ENCODE data around the gene CFAP54. TPM values are rescaled to one million over a fixed set of nuclear protein-coding genes. Genes with fewer than 3 reads are reported as not detected.

Gene CFAP54
- polyA plus RNA-seq, 2 of the 4 experiments (the other 2 are of a cell fraction), result 0.70 to 1.2 TPM

DNA sequence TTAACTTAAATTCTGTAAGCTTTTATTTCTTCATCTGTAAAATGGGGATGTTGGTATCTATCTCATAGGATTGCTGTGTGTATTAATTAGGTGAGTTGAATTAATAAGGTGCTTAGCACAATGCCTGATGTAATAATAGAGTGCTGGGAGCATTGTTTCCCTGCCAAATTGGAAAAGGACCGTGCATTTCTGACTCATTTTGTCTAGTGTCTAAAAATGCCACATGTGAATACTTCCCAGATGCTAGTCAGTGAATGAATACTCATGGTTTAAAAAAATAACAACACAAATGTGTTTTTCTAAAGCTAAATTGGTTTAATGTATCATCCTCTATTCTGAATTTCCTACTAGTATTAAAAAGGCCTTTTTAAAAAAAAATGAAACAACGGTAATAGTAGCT lies 372.3 kb downstream of the CFAP54 start:
- WGBS (ENCODE audit: missing lambda C conversion rate), result 18% methylated on average over 2 of the region's 2 CpGs
- TF ChIP-seq EHF (CRISPR knock-in tag; IDR thresholded peaks at IDR 0.05), result no peak
- TF ChIP-seq, protein P1, sequence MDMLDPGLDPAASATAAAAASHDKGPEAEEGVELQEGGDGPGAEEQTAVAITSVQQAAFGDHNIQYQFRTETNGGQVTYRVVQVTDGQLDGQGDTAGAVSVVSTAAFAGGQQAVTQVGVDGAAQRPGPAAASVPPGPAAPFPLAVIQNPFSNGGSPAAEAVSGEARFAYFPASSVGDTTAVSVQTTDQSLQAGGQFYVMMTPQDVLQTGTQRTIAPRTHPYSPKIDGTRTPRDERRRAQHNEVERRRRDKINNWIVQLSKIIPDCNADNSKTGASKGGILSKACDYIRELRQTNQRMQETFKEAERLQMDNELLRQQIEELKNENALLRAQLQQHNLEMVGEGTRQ (IDR thresholded peaks at IDR 0.05), result no peak
- TF ChIP-seq ZSCAN20 (CRISPR knock-in tag; IDR thresholded peaks at IDR 0.05), result no peak
- no peak for TF ChIP-seq BHLHE40 (IDR thresholded peaks at IDR 0.05; ENCODE audit: low read depth, low read length)
- no peak for TF ChIP-seq FOSL2 (IDR thresholded peaks at IDR 0.05)
- no peak for TF ChIP-seq FOSL2 (CRISPR knock-in tag; IDR thresholded peaks at IDR 0.05)
- no peak for TF ChIP-seq RNF2 (IDR thresholded peaks at IDR 0.05; ENCODE audit: borderline replicate concordance, low read depth)
- no peak for TF ChIP-seq KDM5A (IDR thresholded peaks at IDR 0.05)
- H3K4me2 ChIP-seq, result no peak overlapping the region
- ChIA-PET CTCF (no interaction called here), POLR2A (no interaction called here)
- peaks cover 3% of the 10 kb centered on the region; the same call in 1 of the 3 replicates for H3K4me1 ChIP-seq
- FAIRE-seq (no peak), ATAC-seq (no peak), DNase-seq (ENCODE audit: low read depth in 1 of 2, low spot score in 1 of 2) (no peak)
- no peaks in the 10 kb centered on the region for H3K9me3 ChIP-seq
- H3K27ac ChIP-seq, result no peak overlapping the region
- H3K4me3 ChIP-seq, result no peak overlapping the region

GRCh38 chr12:96862326-96862725 lies 372.9 kb downstream of the CFAP54 start:
- ChIA-PET POLR2A (no interaction called here), CTCF (no interaction called here)
- WGBS (ENCODE audit: missing lambda C conversion rate), result 33% methylated on average over 1 of the region's 1 CpG
- TF ChIP-seq GATA3 (IDR thresholded peaks at IDR 0.05; ENCODE audit: borderline replicate concordance) (0 out of 2 replicates have a peak, but pooled peaks have one; percentile 34), KDM1A (IDR thresholded peaks at IDR 0.05; ENCODE audit: low read depth) (no peak)
- no peak overlapping the region for H3K27ac ChIP-seq
- no peak overlapping the region for H3K4me2 ChIP-seq
- no peak for ATAC-seq
- H3K4me1 ChIP-seq, result peaks cover 3% of the 10 kb centered on the region; the same call in 1 of the 3 replicates
- no peak for FAIRE-seq
- H3K4me3 ChIP-seq, result no peak overlapping the region
- no peak for DNase-seq (ENCODE audit: low read depth in 1 of 2, low spot score in 1 of 2)
- H3K9me3 ChIP-seq, result no peaks in the 10 kb centered on the region

DNA sequence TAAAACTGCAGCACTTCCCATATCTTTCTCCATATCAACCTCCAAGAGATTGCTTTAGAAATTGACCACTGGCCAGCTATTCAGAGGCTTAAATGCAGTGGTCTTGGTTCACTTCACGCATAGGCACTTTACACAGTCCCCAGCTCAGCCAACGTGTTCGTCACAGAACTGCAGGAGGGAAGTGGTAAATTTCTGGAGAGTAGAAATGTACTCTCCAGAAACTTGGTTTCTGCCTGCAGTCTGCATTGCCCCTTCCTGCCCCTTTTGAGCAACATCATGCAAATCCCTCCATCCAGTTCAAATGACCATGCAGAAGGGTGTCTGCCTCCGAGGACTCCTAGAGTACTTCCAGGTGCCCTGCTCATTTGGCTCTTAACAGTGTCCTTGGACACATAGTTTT lies 375.0 kb downstream of the CFAP54 start:
- Histone ChIP-seq H3K4me3 (no peak overlapping the region), H3K4me1 (peaks cover 3% of the 10 kb centered on the region; the same call in 1 of the 3 replicates), H3K27ac (no peak overlapping the region), H3K9me3 (no peaks in the 10 kb centered on the region), H3K4me2 (no peak overlapping the region)
- no peak for ATAC-seq
- POLR2A ChIA-PET, result no interaction called here
- no peak for DNase-seq (ENCODE audit: low read depth in 1 of 2, low spot score in 1 of 2)
- TF ChIP-seq RAD21 (conservative IDR thresholded peaks at IDR 0.05 in 1 of 2, IDR thresholded peaks at IDR 0.05 in 1 of 2) (no peak), POLR2AphosphoS2 (conservative IDR thresholded peaks at IDR 0.05; ENCODE audit: low read length) (no peak), HOXB13 (CRISPR knock-in tag; IDR thresholded peaks at IDR 0.05; ENCODE audit: low read depth) (no peak), KDM5A (IDR thresholded peaks at IDR 0.05) (no peak), PHF8 (IDR thresholded peaks at IDR 0.05; ENCODE audit: borderline replicate concordance, low read depth) (no peak), ZNF302 (CRISPR knock-in tag; IDR thresholded peaks at IDR 0.05) (no peak), RFX5 (IDR thresholded peaks at IDR 0.05) (no peak), JUNB (IDR thresholded peaks at IDR 0.05) (no peak), MAFK (IDR thresholded peaks at IDR 0.05; ENCODE audit: partially characterized antibody) (no peak), CHD2 (IDR thresholded peaks at IDR 0.05; ENCODE audit: low read length, partially characterized antibody) (no peak), RNF2 (IDR thresholded peaks at IDR 0.05; ENCODE audit: borderline replicate concordance, low read depth) (no peak), POLR2A (IDR thresholded peaks at IDR 0.05; ENCODE audit: low read length) (no peak)
- TF ChIP-seq, protein P2, sequence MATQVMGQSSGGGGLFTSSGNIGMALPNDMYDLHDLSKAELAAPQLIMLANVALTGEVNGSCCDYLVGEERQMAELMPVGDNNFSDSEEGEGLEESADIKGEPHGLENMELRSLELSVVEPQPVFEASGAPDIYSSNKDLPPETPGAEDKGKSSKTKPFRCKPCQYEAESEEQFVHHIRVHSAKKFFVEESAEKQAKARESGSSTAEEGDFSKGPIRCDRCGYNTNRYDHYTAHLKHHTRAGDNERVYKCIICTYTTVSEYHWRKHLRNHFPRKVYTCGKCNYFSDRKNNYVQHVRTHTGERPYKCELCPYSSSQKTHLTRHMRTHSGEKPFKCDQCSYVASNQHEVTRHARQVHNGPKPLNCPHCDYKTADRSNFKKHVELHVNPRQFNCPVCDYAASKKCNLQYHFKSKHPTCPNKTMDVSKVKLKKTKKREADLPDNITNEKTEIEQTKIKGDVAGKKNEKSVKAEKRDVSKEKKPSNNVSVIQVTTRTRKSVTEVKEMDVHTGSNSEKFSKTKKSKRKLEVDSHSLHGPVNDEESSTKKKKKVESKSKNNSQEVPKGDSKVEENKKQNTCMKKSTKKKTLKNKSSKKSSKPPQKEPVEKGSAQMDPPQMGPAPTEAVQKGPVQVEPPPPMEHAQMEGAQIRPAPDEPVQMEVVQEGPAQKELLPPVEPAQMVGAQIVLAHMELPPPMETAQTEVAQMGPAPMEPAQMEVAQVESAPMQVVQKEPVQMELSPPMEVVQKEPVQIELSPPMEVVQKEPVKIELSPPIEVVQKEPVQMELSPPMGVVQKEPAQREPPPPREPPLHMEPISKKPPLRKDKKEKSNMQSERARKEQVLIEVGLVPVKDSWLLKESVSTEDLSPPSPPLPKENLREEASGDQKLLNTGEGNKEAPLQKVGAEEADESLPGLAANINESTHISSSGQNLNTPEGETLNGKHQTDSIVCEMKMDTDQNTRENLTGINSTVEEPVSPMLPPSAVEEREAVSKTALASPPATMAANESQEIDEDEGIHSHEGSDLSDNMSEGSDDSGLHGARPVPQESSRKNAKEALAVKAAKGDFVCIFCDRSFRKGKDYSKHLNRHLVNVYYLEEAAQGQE (IDR thresholded peaks at IDR 0.05), result no peak
- TF ChIP-seq, protein P1 (IDR thresholded peaks at IDR 0.05), result no peak
- WGBS (ENCODE audit: missing lambda C conversion rate), result 62% methylated on average over 4 of the region's 4 CpGs
- CTCF ChIA-PET, result no interaction called here
- FAIRE-seq, result no peak
